HepG2 (cell line): ENCODE measurements around the gene CDKN2A. TPM values are rescaled to one million over a fixed set of nuclear protein-coding genes. Genes with fewer than 3 reads are reported as not detected.

Experiments
- BRD4 ChIP-seq: sonication (generic); formaldehyde crosslinking; IDR thresholded peaks from 2 replicates; pipeline ENCODE4 v1.4.0; 2020; ENCODE audit warnings: missing genetic modification reagents
- CC2D1A ChIP-seq: sonication (generic); formaldehyde crosslinking; IDR thresholded peaks from 2 replicates; pipeline ENCODE4 v1.8.1; 2023; ENCODE audit warnings: mild to moderate bottlenecking, missing genetic modification reagents
- CREM ChIP-seq, 2 experiments: sonication (generic) in 1 of 2; formaldehyde crosslinking in 1 of 2; IDR thresholded peaks; 2 replicates each; pipeline versions ENCODE4 v1.4.0 to v1.6.1; 2016 to 2020; ENCODE audit warnings: antibody characterized with exemption in 1 of 2, mild to moderate bottlenecking in 1 of 2, missing genetic modification reagents in 1 of 2
- GATAD1 ChIP-seq: IDR thresholded peaks from 2 replicates; pipeline ENCODE4 v1.6.1; 2016; ENCODE audit warnings: missing genetic modification reagents, missing compliant biosample characterization
- ISX ChIP-seq: sonication (generic); formaldehyde crosslinking; conservative IDR thresholded peaks from 2 replicates; pipeline ENCODE4 v1.5.0; 2020; ENCODE audit warnings: missing genetic modification reagents
- MYC ChIP-seq: sonication (generic); formaldehyde crosslinking; IDR thresholded peaks from 2 replicates; pipeline ENCODE4 v1.9.0; 2021; ENCODE audit warnings: missing genetic modification reagents, borderline replicate concordance
- SSRP1 ChIP-seq: IDR thresholded peaks from 2 replicates; pipeline ENCODE4 v1.6.1; 2016; ENCODE audit warnings: control low read depth
- TGIF2 ChIP-seq: IDR thresholded peaks from 2 replicates; pipeline ENCODE4 v1.6.1; 2016; ENCODE audit warnings: control low read depth, missing compliant biosample characterization
- ZBTB14 ChIP-seq: sonication (generic); formaldehyde crosslinking; IDR thresholded peaks from 2 replicates; pipeline ENCODE4 v1.4.0; 2020; ENCODE audit warnings: missing genetic modification reagents
- ZNF205 ChIP-seq: IDR thresholded peaks from 2 replicates; pipeline ENCODE4 v1.6.1; 2018; ENCODE audit warnings: missing biosample characterization, missing genetic modification reagents
- ZNF224 ChIP-seq: sonication (generic); formaldehyde crosslinking; IDR thresholded peaks from 2 replicates; pipeline ENCODE4 v1.5.0; 2020; ENCODE audit warnings: mild to moderate bottlenecking, missing genetic modification reagents
- ZNF225 ChIP-seq: sonication (generic); formaldehyde crosslinking; IDR thresholded peaks from 2 replicates; pipeline ENCODE4 v1.4.0; 2020; ENCODE audit warnings: mild to moderate bottlenecking, missing genetic modification reagents
- ZNF296 ChIP-seq: sonication (generic); formaldehyde crosslinking; conservative IDR thresholded peaks from 2 replicates; pipeline ENCODE4 v1.5.0; 2020; ENCODE audit warnings: mild to moderate bottlenecking, missing genetic modification reagents
- ZNF382 ChIP-seq: sonication (generic); formaldehyde crosslinking; IDR thresholded peaks from 2 replicates; pipeline ENCODE4 v1.5.0; 2020; ENCODE audit warnings: missing genetic modification reagents, mild to moderate bottlenecking, borderline replicate concordance
- ZNF484 ChIP-seq: sonication (generic); formaldehyde crosslinking; IDR thresholded peaks from 2 replicates; pipeline ENCODE4 v1.5.1; 2020; ENCODE audit warnings: mild to moderate bottlenecking, low read depth, missing genetic modification reagents, borderline replicate concordance
- ZNF552 ChIP-seq: sonication (generic); formaldehyde crosslinking; IDR thresholded peaks from 2 replicates; pipeline ENCODE4 v1.9.0; 2022; ENCODE audit warnings: missing genetic modification reagents, mild to moderate bottlenecking, borderline replicate concordance
- ZNF720 ChIP-seq: sonication (generic); formaldehyde crosslinking; IDR thresholded peaks from 2 replicates; pipeline ENCODE4 v1.4.0; 2020; ENCODE audit warnings: missing genetic modification reagents
- ZNF839 ChIP-seq: sonication (generic); formaldehyde crosslinking; IDR thresholded peaks from 2 replicates; pipeline ENCODE4 v1.4.0; 2020; ENCODE audit warnings: missing genetic modification reagents, mild to moderate bottlenecking, borderline replicate concordance
- polyA plus RNA-seq, 8 experiments: library from polyadenylated mRNA; depleted of rRNA in 3 of 8; stranded (reverse) in 7 of 8; unstranded in 1 of 8; fragments of >200 nt; fragmentation: Illumina TruSeq in 4 of 8; extraction: Trizol in 4 of 8; gene quantifications; 2 replicates each; pipeline versions ENCODE4 v1.2.1 to v1.2.3, GENCODE V29; 2011 to 2016; ENCODE audit warnings: low read depth in 4 of 8, missing spikeins in 1 of 8, mixed read lengths in 1 of 8; ENCODE audit not compliant: insufficient read depth in 1 of 8
- total RNA-seq, 5 experiments: library from RNA; depleted of rRNA; stranded (reverse); fragments of >200 nt; fragmentation: Illumina TruSeq; extraction: Trizol; gene quantifications; 2 replicates each; pipeline ENCODE4 v1.2.3, GENCODE V29; 2016; ENCODE audit warnings: low read depth in 1 of 5
- TF ChIP-seq, protein P1 (sequence below): IDR thresholded peaks from 2 replicates; pipeline ENCODE4 v1.6.1; 2016; ENCODE audit warnings: mild to moderate bottlenecking
- TF ChIP-seq, protein P2 (sequence below): sonication (generic); formaldehyde crosslinking; IDR thresholded peaks from 2 replicates; pipeline ENCODE4 v1.5.0; 2020; ENCODE audit warnings: missing genetic modification reagents
- TF ChIP-seq, protein P3 (sequence below): IDR thresholded peaks from 2 replicates; pipeline ENCODE4 v1.6.1; 2018; ENCODE audit warnings: missing genetic modification reagents, mild to moderate bottlenecking, missing compliant biosample characterization
- TF ChIP-seq, protein P4 (sequence below): sonication (generic); formaldehyde crosslinking; IDR thresholded peaks from 2 replicates; pipeline ENCODE4 v1.4.0; 2020; ENCODE audit warnings: missing genetic modification reagents, borderline replicate concordance

The CDKN2A gene
- total and polyA plus RNA-seq, 2 of the 13 experiments (the other 11 are each of a cell fraction or from before 2014, with no cell fraction given): 4.2 to 4.8 TPM

- TF ChIP-seq ISX (CRISPR knock-in tag) (no peak), MYC (CRISPR knock-in tag) (peak; percentile 31; the same call in 1 of the 2 replicates), ZNF552 (CRISPR knock-in tag) (no peak), ZBTB14 (CRISPR knock-in tag) (peak; percentile 70), ZNF225 (CRISPR knock-in tag) (no peak), ZNF296 (CRISPR knock-in tag) (no peak), ZNF382 (no peak), CREM (IDR thresholded peaks at IDR 0.05) (no peak), CREM (CRISPR knock-in tag; IDR thresholded peaks at IDR 0.05) (no peak), TGIF2 (CRISPR knock-in tag) (no peak), ZNF205 (CRISPR knock-in tag) (no peak), ZNF224 (no peak), ZNF484 (no peak), SSRP1 (CRISPR knock-in tag) (no peak), GATAD1 (CRISPR knock-in tag) (no peak; the same call in 1 of the 2 replicates), CC2D1A (no peak), BRD4 (CRISPR knock-in tag) (no peak), ZNF720 (CRISPR knock-in tag) (no peak), ZNF839 (CRISPR knock-in tag) (peak; percentile 34; the same call in 1 of the 2 replicates)
- TF ChIP-seq, protein P1, sequence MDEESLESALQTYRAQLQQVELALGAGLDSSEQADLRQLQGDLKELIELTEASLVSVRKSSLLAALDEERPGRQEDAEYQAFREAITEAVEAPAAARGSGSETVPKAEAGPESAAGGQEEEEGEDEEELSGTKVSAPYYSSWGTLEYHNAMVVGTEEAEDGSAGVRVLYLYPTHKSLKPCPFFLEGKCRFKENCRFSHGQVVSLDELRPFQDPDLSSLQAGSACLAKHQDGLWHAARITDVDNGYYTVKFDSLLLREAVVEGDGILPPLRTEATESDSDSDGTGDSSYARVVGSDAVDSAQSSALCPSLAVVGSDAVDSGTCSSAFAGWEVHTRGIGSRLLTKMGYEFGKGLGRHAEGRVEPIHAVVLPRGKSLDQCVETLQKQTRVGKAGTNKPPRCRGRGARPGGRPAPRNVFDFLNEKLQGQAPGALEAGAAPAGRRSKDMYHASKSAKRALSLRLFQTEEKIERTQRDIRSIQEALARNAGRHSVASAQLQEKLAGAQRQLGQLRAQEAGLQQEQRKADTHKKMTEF (CRISPR knock-in tag): peak; percentile 60; the same call in 1 of the 2 replicates
- TF ChIP-seq, protein P2, sequence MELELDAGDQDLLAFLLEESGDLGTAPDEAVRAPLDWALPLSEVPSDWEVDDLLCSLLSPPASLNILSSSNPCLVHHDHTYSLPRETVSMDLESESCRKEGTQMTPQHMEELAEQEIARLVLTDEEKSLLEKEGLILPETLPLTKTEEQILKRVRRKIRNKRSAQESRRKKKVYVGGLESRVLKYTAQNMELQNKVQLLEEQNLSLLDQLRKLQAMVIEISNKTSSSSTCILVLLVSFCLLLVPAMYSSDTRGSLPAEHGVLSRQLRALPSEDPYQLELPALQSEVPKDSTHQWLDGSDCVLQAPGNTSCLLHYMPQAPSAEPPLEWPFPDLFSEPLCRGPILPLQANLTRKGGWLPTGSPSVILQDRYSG: no peak
- TF ChIP-seq, protein P3, sequence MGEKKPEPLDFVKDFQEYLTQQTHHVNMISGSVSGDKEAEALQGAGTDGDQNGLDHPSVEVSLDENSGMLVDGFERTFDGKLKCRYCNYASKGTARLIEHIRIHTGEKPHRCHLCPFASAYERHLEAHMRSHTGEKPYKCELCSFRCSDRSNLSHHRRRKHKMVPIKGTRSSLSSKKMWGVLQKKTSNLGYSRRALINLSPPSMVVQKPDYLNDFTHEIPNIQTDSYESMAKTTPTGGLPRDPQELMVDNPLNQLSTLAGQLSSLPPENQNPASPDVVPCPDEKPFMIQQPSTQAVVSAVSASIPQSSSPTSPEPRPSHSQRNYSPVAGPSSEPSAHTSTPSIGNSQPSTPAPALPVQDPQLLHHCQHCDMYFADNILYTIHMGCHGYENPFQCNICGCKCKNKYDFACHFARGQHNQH: peak; percentile 26
- TF ChIP-seq, protein P4, sequence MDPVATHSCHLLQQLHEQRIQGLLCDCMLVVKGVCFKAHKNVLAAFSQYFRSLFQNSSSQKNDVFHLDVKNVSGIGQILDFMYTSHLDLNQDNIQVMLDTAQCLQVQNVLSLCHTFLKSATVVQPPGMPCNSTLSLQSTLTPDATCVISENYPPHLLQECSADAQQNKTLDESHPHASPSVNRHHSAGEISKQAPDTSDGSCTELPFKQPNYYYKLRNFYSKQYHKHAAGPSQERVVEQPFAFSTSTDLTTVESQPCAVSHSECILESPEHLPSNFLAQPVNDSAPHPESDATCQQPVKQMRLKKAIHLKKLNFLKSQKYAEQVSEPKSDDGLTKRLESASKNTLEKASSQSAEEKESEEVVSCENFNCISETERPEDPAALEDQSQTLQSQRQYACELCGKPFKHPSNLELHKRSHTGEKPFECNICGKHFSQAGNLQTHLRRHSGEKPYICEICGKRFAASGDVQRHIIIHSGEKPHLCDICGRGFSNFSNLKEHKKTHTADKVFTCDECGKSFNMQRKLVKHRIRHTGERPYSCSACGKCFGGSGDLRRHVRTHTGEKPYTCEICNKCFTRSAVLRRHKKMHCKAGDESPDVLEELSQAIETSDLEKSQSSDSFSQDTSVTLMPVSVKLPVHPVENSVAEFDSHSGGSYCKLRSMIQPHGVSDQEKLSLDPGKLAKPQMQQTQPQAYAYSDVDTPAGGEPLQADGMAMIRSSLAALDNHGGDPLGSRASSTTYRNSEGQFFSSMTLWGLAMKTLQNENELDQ: no peak
These were observed 14.7 kb upstream of the CDKN2A start, which contains the start of gene CDKN2B (continued) for GRCh38 chr9:22008717-22009505.
